RWPE2 (cell line): ENCODE data around the gene NOP16.

Experiments
- ATAC-seq: fragments of 200-7000 bp; cut with Tn5 transposase; 3 replicates; pipeline ENCODE4 v1.9.1; 2021; ENCODE audit warnings: low read depth
- DNase-seq: peaks from one replicate; pipeline ENCODE4 v3.0.0-alpha.2; 2020; ENCODE audit warnings: low spot score
- H3K27ac ChIP-seq: fragments of 450-650 bp; 2 replicates; pipeline ENCODE4 v1.5.1; 2017; ENCODE audit warnings: mild to moderate bottlenecking; ENCODE audit not compliant: poor library complexity, severe bottlenecking
- H3K27me3 ChIP-seq: fragments of 250-450 bp; sonication (Bioruptor Pico); 2 replicates; pipeline ENCODE4 v1.5.1; 2021; ENCODE audit warnings: mild to moderate bottlenecking, moderate library complexity; ENCODE audit not compliant: insufficient read depth, poor library complexity, severe bottlenecking
- H3K36me3 ChIP-seq: fragments of 250-450 bp; sonication (Bioruptor Pico); 2 replicates; pipeline ENCODE4 v1.5.1; 2020; ENCODE audit warnings: low read depth, mild to moderate bottlenecking, moderate library complexity
- H3K4me1 ChIP-seq: fragments of 250-450 bp; sonication (Bioruptor Pico); 2 replicates; pipeline ENCODE4 v1.5.1; 2021; ENCODE audit warnings: mild to moderate bottlenecking, moderate library complexity; ENCODE audit not compliant: insufficient read depth, poor library complexity, severe bottlenecking
- H3K4me3 ChIP-seq: fragments of 250-450 bp; sonication (Bioruptor Pico); 2 replicates; pipeline ENCODE4 v1.5.1; 2021; ENCODE audit warnings: mild to moderate bottlenecking, moderate library complexity; ENCODE audit not compliant: severe bottlenecking
- H3K9me3 ChIP-seq: fragments of 250-450 bp; sonication (Bioruptor Pico); 2 replicates; pipeline ENCODE4 v1.5.1; 2021; ENCODE audit warnings: mild to moderate bottlenecking, moderate library complexity; ENCODE audit not compliant: severe bottlenecking
- TF ChIP-seq, protein P1 (sequence below): fragments of 450-650 bp; IDR thresholded peaks from one replicate; pipeline ENCODE4 v1.5.1; 2017; ENCODE audit warnings: mild to moderate bottlenecking, moderate library complexity; ENCODE audit not compliant: poor library complexity, severe bottlenecking

NOP16 gene

DNA sequence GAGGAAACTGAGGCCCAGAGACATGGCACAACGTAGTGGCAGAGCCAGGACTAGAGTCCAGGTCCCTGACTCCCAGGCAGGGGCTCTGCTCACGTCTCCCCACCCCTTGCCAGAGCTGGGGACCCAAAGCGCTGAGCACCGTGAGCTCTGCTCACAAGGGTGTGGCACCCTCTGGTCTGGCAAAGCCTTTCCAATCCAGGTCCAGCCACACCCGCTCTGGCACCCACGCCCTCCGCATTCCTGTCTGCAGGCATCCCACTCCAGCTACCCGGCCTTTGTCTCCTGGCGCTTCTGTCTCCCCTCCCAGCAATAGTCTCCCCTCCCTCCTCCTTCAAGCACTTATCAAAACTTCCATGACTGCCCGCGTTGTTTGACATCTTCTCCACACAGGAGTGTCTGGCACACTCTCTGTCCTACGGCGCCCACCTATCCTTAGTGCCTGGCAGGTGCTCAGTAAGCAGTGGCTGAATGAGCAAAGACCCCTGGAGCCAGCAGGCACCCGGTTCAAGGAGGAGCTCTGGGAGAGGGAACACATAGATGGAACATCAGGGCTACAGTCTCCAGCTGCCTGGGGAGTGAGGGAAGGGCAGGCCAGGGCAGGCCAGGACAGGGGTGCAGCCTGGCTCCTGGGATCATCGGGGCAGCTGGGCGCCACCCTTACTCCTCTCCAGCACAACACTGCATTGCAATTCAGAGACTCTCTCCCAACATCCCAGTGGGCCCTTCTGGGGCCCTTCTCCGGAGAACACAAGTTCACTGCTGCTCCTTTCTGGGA, 12.2 kb upstream of the NOP16 start:
- H3K36me3 ChIP-seq = peaks cover 64% of the 10 kb centered on the region
- peak; percentile 61 for DNase-seq
- peaks cover 29% of the 10 kb centered on the region for H3K4me1 ChIP-seq
- no peaks in the 10 kb centered on the region for H3K9me3 ChIP-seq
- no peak overlapping the region for H3K4me3 ChIP-seq
- H3K27ac ChIP-seq = peak overlapping the region; percentile 75
- TF ChIP-seq, protein P1, sequence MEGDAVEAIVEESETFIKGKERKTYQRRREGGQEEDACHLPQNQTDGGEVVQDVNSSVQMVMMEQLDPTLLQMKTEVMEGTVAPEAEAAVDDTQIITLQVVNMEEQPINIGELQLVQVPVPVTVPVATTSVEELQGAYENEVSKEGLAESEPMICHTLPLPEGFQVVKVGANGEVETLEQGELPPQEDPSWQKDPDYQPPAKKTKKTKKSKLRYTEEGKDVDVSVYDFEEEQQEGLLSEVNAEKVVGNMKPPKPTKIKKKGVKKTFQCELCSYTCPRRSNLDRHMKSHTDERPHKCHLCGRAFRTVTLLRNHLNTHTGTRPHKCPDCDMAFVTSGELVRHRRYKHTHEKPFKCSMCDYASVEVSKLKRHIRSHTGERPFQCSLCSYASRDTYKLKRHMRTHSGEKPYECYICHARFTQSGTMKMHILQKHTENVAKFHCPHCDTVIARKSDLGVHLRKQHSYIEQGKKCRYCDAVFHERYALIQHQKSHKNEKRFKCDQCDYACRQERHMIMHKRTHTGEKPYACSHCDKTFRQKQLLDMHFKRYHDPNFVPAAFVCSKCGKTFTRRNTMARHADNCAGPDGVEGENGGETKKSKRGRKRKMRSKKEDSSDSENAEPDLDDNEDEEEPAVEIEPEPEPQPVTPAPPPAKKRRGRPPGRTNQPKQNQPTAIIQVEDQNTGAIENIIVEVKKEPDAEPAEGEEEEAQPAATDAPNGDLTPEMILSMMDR = no peak
- H3K27me3 ChIP-seq = no peaks in the 10 kb centered on the region
- peak; percentile 84 for ATAC-seq

DNA sequence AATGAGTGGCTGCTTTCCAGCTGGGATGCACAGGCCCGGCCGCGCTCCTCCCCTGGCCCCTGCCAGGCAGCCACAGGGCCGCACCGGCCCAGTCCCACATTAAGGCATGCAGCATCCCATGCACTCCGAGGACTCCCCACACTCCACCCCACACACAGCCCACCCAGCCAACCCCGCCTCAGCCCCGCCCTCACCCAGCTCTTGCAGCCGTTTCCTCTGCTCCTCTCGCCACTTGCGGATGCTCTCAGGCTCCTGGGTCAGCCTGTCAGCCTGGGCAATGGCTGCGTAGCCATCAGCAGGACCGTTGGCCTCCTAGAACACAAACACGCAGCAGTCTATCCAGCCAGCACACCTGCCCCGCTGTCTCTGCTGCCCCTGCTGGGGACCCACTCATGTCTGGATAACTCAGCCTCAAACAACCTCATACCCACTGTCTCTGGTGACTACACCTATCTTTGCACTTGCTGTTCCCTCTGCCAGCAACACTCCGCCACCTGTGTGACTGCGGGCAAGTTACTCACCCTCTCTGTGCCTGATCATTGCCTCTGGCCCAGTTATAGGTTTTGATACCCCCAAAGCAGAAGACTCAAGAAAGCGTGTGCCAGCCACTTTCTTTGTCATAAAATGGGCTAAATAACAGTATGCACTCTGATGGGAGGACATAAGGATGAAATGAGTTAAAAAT, 9.5 kb upstream of the NOP16 start:
- Histone ChIP-seq H3K4me3 (no peak overlapping the region), H3K36me3 (peaks cover 62% of the 10 kb centered on the region), H3K27ac (no peak overlapping the region), H3K27me3 (no peaks in the 10 kb centered on the region), H3K9me3 (no peaks in the 10 kb centered on the region), H3K4me1 (peaks cover 23% of the 10 kb centered on the region)
- no peak for ATAC-seq
- DNase-seq = no peak
- TF ChIP-seq, protein P1 = no peak

DNA sequence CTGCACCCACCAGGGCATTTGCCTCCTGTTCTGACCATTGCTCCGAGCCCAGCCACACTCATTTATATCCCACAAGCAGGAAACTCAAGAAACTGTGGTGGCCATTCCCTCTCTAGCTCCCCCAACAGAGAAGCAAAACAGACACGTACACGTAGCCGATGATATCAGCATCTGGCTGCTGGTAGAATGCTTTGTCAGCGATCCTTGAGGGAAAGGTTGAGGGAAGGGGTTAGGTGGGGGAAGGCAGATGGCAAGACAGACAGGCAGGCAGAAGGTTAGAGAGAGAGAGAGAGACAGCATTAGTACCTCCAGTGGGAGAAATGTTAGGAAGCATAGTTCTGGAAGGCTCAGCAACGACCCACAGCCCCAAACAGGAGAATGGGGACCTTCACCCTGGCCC, 7.9 kb upstream of the NOP16 start:
- no peak for ATAC-seq
- TF ChIP-seq, protein P1 = no peak
- H3K4me1 ChIP-seq = peaks cover 16% of the 10 kb centered on the region
- H3K4me3 ChIP-seq = no peak overlapping the region
- peaks cover 68% of the 10 kb centered on the region for H3K36me3 ChIP-seq
- no peaks in the 10 kb centered on the region for H3K9me3 ChIP-seq
- no peak overlapping the region for H3K27ac ChIP-seq
- no peaks in the 10 kb centered on the region for H3K27me3 ChIP-seq
- no peak for DNase-seq

DNA sequence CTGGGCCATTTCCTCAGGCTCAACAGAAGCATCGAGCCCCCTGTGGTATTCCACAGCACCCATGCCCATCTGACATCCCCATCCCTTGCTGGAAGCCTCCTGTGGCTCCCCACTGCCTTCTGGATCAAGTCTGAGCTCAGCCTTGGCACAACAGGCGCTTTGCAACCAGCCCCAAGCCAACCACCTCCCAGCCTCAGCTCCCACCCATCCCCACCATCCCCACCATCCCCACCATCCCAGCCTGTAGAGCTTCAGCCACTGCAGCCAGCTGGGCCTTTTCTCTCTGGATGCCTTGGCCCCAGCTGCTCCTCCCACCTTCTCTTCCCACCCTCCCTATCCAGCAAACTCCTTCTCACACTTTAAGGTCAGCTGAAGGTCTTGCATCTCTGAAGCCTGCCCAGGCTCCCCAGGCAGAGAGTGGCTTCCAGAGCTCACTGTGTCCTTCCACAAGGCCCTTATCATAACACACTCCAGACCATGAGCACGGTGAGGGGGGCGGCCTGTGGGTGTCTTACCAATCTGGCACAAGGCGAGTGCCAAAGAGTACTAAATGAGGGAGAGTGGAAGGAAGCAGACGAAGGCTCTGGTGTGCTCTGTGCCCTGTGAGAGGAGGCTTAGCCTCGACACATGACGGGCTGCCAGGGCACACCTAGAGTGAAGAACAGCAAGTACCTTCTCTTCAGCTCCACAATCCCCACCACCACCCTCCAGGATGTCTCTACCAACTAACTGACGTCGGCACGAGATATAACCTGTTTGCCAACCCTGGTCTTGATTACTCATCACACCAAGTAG, 6.7 kb upstream of the NOP16 start:
- Histone ChIP-seq H3K36me3 (peaks cover 80% of the 10 kb centered on the region), H3K27ac (no peak overlapping the region), H3K4me1 (peaks cover 3% of the 10 kb centered on the region), H3K9me3 (no peaks in the 10 kb centered on the region), H3K4me3 (no peak overlapping the region), H3K27me3 (no peaks in the 10 kb centered on the region)
- TF ChIP-seq, protein P1 = no peak
- ATAC-seq (no peak), DNase-seq (no peak)
